Osteoblast (primary cell): Measurements from ENCODE around the gene MRPL14. TPM values are rescaled to one million over a fixed set of nuclear protein-coding genes. Genes with fewer than 3 reads are reported as not detected.
A peak's percentile ranks its signal among the peaks of the same experiment; 100 is the strongest.

Experiments used
- DNase-seq: peaks from one replicate; pipeline ENCODE4 v3.0.0; 2011; ENCODE audit warnings: low spot score, mixed read lengths; ENCODE audit not compliant: insufficient read length; ENCODE audit errors: missing footprints
- H2AFZ ChIP-seq: 2 replicates; pipeline ENCODE4 v1.6.0; 2011; ENCODE audit warnings: mild to moderate bottlenecking, low read length
- H3K27ac ChIP-seq: 2 replicates; pipeline ENCODE4 v1.5.1; 2011; ENCODE audit warnings: mild to moderate bottlenecking, low read depth, low read length, moderate library complexity
- H3K27me3 ChIP-seq: 2 replicates; pipeline ENCODE4 v1.6.0; 2012; ENCODE audit warnings: mild to moderate bottlenecking, control low read depth, inconsistent platforms, low read length, moderate library complexity; ENCODE audit not compliant: insufficient read depth
- H3K36me3 ChIP-seq: 2 replicates; pipeline ENCODE4 v1.5.1; 2011; ENCODE audit warnings: mild to moderate bottlenecking, low read length, control low read depth, moderate library complexity; ENCODE audit not compliant: insufficient read depth
- H3K4me1 ChIP-seq: 2 replicates; pipeline ENCODE4 v1.5.1; 2011; ENCODE audit warnings: mild to moderate bottlenecking, low read length, control low read depth, moderate library complexity; ENCODE audit not compliant: insufficient read depth
- H3K4me2 ChIP-seq: 2 replicates; pipeline ENCODE4 v1.6.0; 2011; ENCODE audit warnings: mild to moderate bottlenecking, low read length; ENCODE audit not compliant: insufficient read depth
- H3K4me3 ChIP-seq: fragments of 200-600 bp; sonication (generic); 3 replicates; pipeline ENCODE4 v1.5.1; 2012; ENCODE audit warnings: mild to moderate bottlenecking, low read length, inconsistent platforms; ENCODE audit not compliant: insufficient read depth
- H3K79me2 ChIP-seq: 2 replicates; pipeline ENCODE4 v1.6.0; 2012; ENCODE audit warnings: mild to moderate bottlenecking, low read length, control low read depth, inconsistent platforms; ENCODE audit not compliant: insufficient read depth
- H3K9me3 ChIP-seq: 2 replicates; pipeline ENCODE4 v1.5.1; 2011; ENCODE audit warnings: low read depth, low read length, control low read depth
- H4K20me1 ChIP-seq: 2 replicates; pipeline ENCODE4 v1.6.0; 2012; ENCODE audit warnings: mild to moderate bottlenecking, low read length, control low read depth; ENCODE audit not compliant: insufficient read depth
- total RNA-seq: library from RNA; depleted of rRNA; stranded (reverse); fragments of >200 nt; gene quantifications from 2 replicates; pipeline ENCODE4 v1.2.3, GENCODE V29; 2012
- TF ChIP-seq, protein P1 (sequence below): IDR thresholded peaks from 2 replicates; pipeline ENCODE4 v1.5.1; 2011; ENCODE audit warnings: mild to moderate bottlenecking, low read depth, low read length, moderate library complexity; ENCODE audit errors: extremely low read depth

The MRPL14 gene
- total RNA-seq, 1 donor = 49.9 TPM

DNA sequence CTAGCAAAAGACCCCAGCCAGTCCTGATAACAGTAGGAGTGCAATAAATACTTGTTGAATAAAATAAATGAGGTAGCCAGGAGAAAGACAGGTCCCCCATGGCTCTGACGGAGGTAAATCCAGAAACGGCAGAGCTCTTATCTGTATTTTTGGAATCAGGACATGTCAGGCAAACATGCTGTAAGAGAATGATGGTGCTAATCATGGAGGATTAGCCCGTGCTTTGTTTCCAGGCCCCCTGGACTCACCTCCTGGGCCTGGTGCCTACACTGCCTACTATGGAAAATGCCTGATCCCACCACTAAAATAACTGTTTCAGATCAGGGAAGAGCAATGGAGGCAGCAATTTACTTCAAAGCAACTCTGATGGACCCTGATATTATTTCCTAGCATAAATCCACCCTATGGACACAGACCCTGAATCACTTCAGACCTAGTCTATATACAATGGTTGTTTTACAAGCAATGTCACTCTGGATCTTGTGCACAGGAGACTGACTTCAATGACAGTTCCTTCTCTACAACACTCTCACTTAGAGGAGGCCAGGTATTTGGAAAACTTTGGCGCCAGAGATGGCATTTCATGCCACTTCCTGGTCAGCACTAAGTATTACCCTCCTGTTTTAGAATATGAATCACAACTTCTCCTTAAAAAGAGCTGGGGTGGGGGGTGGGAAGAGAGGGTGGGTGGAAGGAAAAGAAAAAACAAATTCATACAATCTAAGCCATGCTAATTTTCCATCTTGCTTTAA, 6.4 kb downstream of the MRPL14 start:
- Histone ChIP-seq H3K4me1 (peaks cover 81% of the 10 kb centered on the region), H3K79me2 (peaks cover 95% of the 10 kb centered on the region), H4K20me1 (peaks cover 40% of the 10 kb centered on the region), H3K27me3 (no peaks in the 10 kb centered on the region), H3K36me3 (no peaks in the 10 kb centered on the region), H3K4me3 (peak overlapping the region; percentile 8), H2AFZ (no peak overlapping the region), H3K4me2 (peak overlapping the region; percentile 59), H3K9me3 (no peaks in the 10 kb centered on the region), H3K27ac (peak overlapping the region; percentile 23)
- TF ChIP-seq, protein P1, sequence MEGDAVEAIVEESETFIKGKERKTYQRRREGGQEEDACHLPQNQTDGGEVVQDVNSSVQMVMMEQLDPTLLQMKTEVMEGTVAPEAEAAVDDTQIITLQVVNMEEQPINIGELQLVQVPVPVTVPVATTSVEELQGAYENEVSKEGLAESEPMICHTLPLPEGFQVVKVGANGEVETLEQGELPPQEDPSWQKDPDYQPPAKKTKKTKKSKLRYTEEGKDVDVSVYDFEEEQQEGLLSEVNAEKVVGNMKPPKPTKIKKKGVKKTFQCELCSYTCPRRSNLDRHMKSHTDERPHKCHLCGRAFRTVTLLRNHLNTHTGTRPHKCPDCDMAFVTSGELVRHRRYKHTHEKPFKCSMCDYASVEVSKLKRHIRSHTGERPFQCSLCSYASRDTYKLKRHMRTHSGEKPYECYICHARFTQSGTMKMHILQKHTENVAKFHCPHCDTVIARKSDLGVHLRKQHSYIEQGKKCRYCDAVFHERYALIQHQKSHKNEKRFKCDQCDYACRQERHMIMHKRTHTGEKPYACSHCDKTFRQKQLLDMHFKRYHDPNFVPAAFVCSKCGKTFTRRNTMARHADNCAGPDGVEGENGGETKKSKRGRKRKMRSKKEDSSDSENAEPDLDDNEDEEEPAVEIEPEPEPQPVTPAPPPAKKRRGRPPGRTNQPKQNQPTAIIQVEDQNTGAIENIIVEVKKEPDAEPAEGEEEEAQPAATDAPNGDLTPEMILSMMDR = no peak
- no peak for DNase-seq

DNA sequence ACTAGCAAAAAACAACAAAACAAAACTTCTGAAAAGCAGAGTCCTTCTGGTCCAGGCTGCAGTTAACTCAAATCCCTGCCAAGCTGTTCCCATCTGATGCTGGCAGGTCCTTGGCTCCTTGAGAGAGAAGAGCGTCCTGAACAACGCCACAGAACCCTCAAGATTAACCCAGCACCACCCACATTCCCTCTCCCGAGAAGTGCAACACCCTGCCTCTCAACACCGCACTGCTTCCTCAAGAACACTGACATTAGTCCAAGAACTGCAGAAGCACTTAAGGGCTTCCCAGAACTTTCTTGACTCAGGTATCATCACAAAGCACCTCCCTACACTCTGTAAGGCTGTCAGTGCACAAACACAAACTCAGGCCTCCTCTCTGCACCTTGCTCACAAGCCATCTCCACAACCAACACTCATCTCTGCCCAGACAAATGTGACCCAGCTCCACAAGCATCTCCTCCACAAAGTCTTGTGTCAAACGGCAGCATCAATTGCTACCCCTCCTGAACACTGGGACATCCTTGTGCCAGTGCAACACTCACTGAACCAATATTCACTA, 7.5 kb downstream of the MRPL14 start:
- H3K9me3 ChIP-seq = no peaks in the 10 kb centered on the region
- H3K4me1 ChIP-seq = peaks cover 76% of the 10 kb centered on the region
- peak overlapping the region; percentile 43 for H3K27ac ChIP-seq
- H3K4me2 ChIP-seq = peak overlapping the region; percentile 38
- TF ChIP-seq, protein P1 = no peak
- no peak for DNase-seq
- peaks cover 29% of the 10 kb centered on the region for H4K20me1 ChIP-seq
- peaks cover 95% of the 10 kb centered on the region for H3K79me2 ChIP-seq
- H3K4me3 ChIP-seq = no peak overlapping the region
- no peaks in the 10 kb centered on the region for H3K36me3 ChIP-seq
- no peaks in the 10 kb centered on the region for H3K27me3 ChIP-seq
- no peak overlapping the region for H2AFZ ChIP-seq

DNA sequence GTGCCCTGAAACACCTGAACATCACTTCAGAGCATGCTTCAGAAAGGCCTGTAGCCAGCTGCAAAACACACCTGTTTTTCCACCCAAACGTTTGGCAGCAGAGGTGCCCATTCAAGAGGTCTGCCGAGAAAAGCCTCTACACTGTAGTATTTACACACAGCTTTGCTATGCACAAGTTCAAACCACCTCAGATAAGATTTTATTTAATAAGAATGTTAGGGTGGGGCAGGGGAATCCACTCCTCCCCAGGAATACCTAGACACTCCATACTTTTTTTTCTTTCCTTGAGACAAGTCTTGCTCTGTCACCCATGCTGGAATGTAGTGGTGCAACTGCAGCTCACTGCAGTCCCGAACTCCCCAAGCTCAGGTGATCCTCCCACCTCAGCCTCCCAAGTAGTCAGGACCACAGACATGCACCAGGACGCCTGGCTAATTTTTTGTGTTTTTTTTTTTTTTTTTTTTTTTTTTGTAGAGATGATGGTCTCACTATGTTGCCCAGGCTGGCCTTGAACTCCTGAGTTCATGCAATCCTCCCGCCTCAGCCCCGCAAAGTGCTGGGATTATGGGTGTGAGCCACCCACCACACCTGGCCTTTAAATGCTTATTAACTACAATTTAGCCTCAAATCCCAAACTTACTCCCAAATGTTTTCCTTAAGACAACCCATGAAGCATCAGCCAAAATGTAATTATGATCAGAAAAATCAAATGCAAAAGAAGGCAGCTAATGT, 9.7 kb downstream of the MRPL14 start:
- peaks cover 10% of the 10 kb centered on the region for H4K20me1 ChIP-seq
- peak overlapping the region; percentile 89 for H3K27ac ChIP-seq
- no peak for DNase-seq
- peak overlapping the region; percentile 79 for H3K4me2 ChIP-seq
- H3K9me3 ChIP-seq = no peaks in the 10 kb centered on the region
- no peak overlapping the region for H2AFZ ChIP-seq
- H3K79me2 ChIP-seq = peaks cover 88% of the 10 kb centered on the region
- peaks cover 61% of the 10 kb centered on the region for H3K4me1 ChIP-seq
- H3K4me3 ChIP-seq = peak overlapping the region; percentile 9
- peaks cover 15% of the 10 kb centered on the region for H3K36me3 ChIP-seq
- no peaks in the 10 kb centered on the region for H3K27me3 ChIP-seq
- TF ChIP-seq, protein P1 = no peak
